SK-N-SH (cell line): ENCODE results near the gene SCN2A. TPM values are rescaled to one million over a fixed set of nuclear protein-coding genes. Genes with fewer than 3 reads are reported as not detected.

Experiments used
- CTCF ChIA-PET: fragments of 300-600, 350-600 bp; formaldehyde crosslinking; extraction: SDS; loops from one replicate; lab custom pipeline; 2021; lab: Yijun Ruan, JAX
- POLR2A ChIA-PET: fragments of 350-600 bp; sonication (Branson Sonifier 250); formaldehyde crosslinking; extraction: SDS; loops from one replicate; lab custom pipeline; 2020; ENCODE audit warnings: antibody characterized with exemption, inconsistent platforms; lab: Yijun Ruan, JAX
- DNase-seq: peaks from one replicate; pipeline ENCODE4 v3.0.0; 2012
- H2AFZ ChIP-seq: fragments of 200-600 bp; sonication (generic); 2 replicates; pipeline ENCODE4 v1.8.1; 2016; ENCODE audit warnings: antibody characterized with exemption, mild to moderate bottlenecking, low read depth
- H3F3A ChIP-seq: fragments of 200-600 bp; sonication (generic); replicated peaks from 2 replicates; pipeline ENCODE3; 2016; ENCODE audit warnings: antibody characterized with exemption, mild to moderate bottlenecking; ENCODE audit not compliant: insufficient read depth
- H3K27ac ChIP-seq, 2 experiments: fragments of 200-500 bp in 1 of 2; fragments of 200-600 bp in 1 of 2; sonication (Bioruptor generic) in 1 of 2; sonication (generic), shearing (Covaris generic) in 1 of 2; 2 replicates each; pipeline versions ENCODE4 v1.5.1 to v1.6.1; 2014 to 2016; ENCODE audit warnings: low read depth in 2 of 2, inconsistent platforms in 1 of 2, low read length in 1 of 2, mild to moderate bottlenecking in 1 of 2, mixed read lengths in 1 of 2
- H3K27me3 ChIP-seq: fragments of 200-600 bp; sonication (generic), shearing (Covaris generic); 2 replicates; pipeline ENCODE4 v1.6.1; 2016; ENCODE audit warnings: mixed run types; ENCODE audit not compliant: insufficient read depth
- H3K36me3 ChIP-seq, 2 experiments: fragments of 200-500 bp in 1 of 2; fragments of 200-600 bp in 1 of 2; sonication (Bioruptor generic) in 1 of 2; sonication (generic) in 1 of 2; replicated peaks in 1 of 2; 2 replicates each; pipeline versions ENCODE3 to v1.5.1; 2014 to 2016; ENCODE audit warnings: low read length in 1 of 2, mild to moderate bottlenecking in 1 of 2; ENCODE audit not compliant: insufficient read depth in 2 of 2, control insufficient read depth in 1 of 2
- H3K4me1 ChIP-seq, 2 experiments: fragments of 200-500 bp in 1 of 2; fragments of 200-600 bp in 1 of 2; sonication (Bioruptor generic) in 1 of 2; sonication (generic), shearing (Covaris generic) in 1 of 2; 2 replicates each; pipeline versions ENCODE4 v1.5.1 to v1.6.1; 2014 to 2016; ENCODE audit warnings: low read depth in 1 of 2, low read length in 1 of 2, mixed run types in 1 of 2; ENCODE audit not compliant: insufficient read depth in 2 of 2, control insufficient read depth in 1 of 2
- H3K4me2 ChIP-seq: fragments of 200-600 bp; sonication (generic), shearing (Covaris generic); 2 replicates; pipeline ENCODE4 v1.6.1; 2017; ENCODE audit warnings: mixed run types
- H3K4me3 ChIP-seq, 2 experiments: fragments of 200-500 bp in 1 of 2; fragments of 200-600 bp in 1 of 2; sonication (Bioruptor generic) in 1 of 2; sonication (generic), shearing (Covaris generic) in 1 of 2; 2 replicates each; pipeline versions ENCODE4 v1.5.1 to v1.8.1; 2014 to 2016; ENCODE audit warnings: low read depth in 2 of 2, inconsistent platforms in 1 of 2, low read length in 1 of 2, mild to moderate bottlenecking in 1 of 2, mixed read lengths in 1 of 2, moderate library complexity in 1 of 2
- H3K79me2 ChIP-seq: fragments of 200-600 bp; sonication (generic); 2 replicates; pipeline ENCODE4 v1.8.1; 2017; ENCODE audit warnings: mild to moderate bottlenecking; ENCODE audit not compliant: insufficient read depth
- H3K9ac ChIP-seq: fragments of 200-600 bp; sonication (generic); 2 replicates; pipeline ENCODE4 v1.6.1; 2017; ENCODE audit warnings: mixed run types
- H3K9me2 ChIP-seq: fragments of 200-600 bp; sonication (generic); 2 replicates; pipeline ENCODE4 v1.6.1; 2017; ENCODE audit warnings: mixed run types
- H3K9me3 ChIP-seq: fragments of 200-600 bp; sonication (generic); 2 replicates; pipeline ENCODE4 v1.6.1; 2017; ENCODE audit warnings: mixed run types, mild to moderate bottlenecking, moderate library complexity
- H4K20me1 ChIP-seq: fragments of 200-600 bp; sonication (generic); 2 replicates; pipeline ENCODE4 v1.6.1; 2017; ENCODE audit warnings: mild to moderate bottlenecking, mixed run types; ENCODE audit not compliant: insufficient read depth
- CHD2 ChIP-seq: fragments of 150-350 bp; IDR thresholded peaks from 2 replicates; pipeline ENCODE4 v1.6.1; 2018; ENCODE audit warnings: low read length; ENCODE audit not compliant: partially characterized antibody
- ELF1 ChIP-seq: IDR thresholded peaks from 2 replicates; pipeline ENCODE4 v1.4.0; 2012
- EP300 ChIP-seq, 2 experiments: IDR thresholded peaks; 2 replicates each; pipeline versions ENCODE4 v1.4.0 to v1.6.1; 2012; ENCODE audit warnings: borderline replicate concordance in 1 of 2, low read depth in 1 of 2, low read length in 1 of 2
- FOSL2 ChIP-seq: IDR thresholded peaks from 2 replicates; pipeline ENCODE4 v1.4.0; 2012; ENCODE audit warnings: low read depth, mild to moderate bottlenecking, moderate library complexity, borderline replicate concordance
- FOXJ3 ChIP-seq: sonication (generic); formaldehyde crosslinking; IDR thresholded peaks from 2 replicates; pipeline ENCODE4 v1.5.1; 2020; ENCODE audit warnings: mild to moderate bottlenecking, missing genetic modification reagents
- FOXM1 ChIP-seq: IDR thresholded peaks from 2 replicates; pipeline ENCODE4 v1.4.0; 2012; ENCODE audit warnings: low read depth, mild to moderate bottlenecking
- MXI1 ChIP-seq: IDR thresholded peaks from 2 replicates; pipeline ENCODE4 v1.6.1; 2012; ENCODE audit warnings: mild to moderate bottlenecking, low read depth, low read length, improper control_type of control experiment
- POLR2AphosphoS5 ChIP-seq: IDR thresholded peaks from 2 replicates; pipeline ENCODE4 v1.6.1; 2012; ENCODE audit warnings: low read depth, low read length
- RAD21 ChIP-seq: IDR thresholded peaks from 2 replicates; pipeline ENCODE4 v1.6.1; 2012; ENCODE audit warnings: mild to moderate bottlenecking, low read length
- RCOR1 ChIP-seq: fragments of 150-350 bp; IDR thresholded peaks from 2 replicates; pipeline ENCODE4 v1.6.1; 2017; ENCODE audit warnings: antibody characterized with exemption, low read length
- RFX5 ChIP-seq: IDR thresholded peaks from 2 replicates; pipeline ENCODE4 v1.6.1; 2012; ENCODE audit warnings: mild to moderate bottlenecking, improper control_type of control experiment, low read length
- SMC3 ChIP-seq: IDR thresholded peaks from 2 replicates; pipeline ENCODE4 v1.6.1; 2012; ENCODE audit warnings: low read depth, low read length, improper control_type of control experiment
- TAF1 ChIP-seq: IDR thresholded peaks from 2 replicates; pipeline ENCODE4 v1.6.1; 2012; ENCODE audit warnings: low read depth, mild to moderate bottlenecking, low read length, moderate library complexity, borderline replicate concordance
- TCF12 ChIP-seq: IDR thresholded peaks from 2 replicates; pipeline ENCODE4 v1.4.0; 2012
- WGBS: methylation state at CpG from one replicate; pipeline ENCODE4 v1.1.6; 2017; ENCODE audit warnings: low lambda C conversion rate; 5-methylcytosine and 5-hydroxymethylcytosine counted together
- polyA plus RNA-seq, 3 experiments: library from polyadenylated mRNA; depleted of rRNA; stranded (reverse); fragments of >200 nt; gene quantifications; 2 replicates each; pipeline ENCODE4 v1.2.3, GENCODE V29; 2012
- TF ChIP-seq, protein P1 (sequence below): fragments of 200-600 bp; sonication (generic); IDR thresholded peaks from 2 replicates; pipeline ENCODE4 v1.6.1; 2017; ENCODE audit warnings: antibody characterized with exemption, mild to moderate bottlenecking, moderate library complexity
- TF ChIP-seq, protein P2 (sequence below): IDR thresholded peaks from 2 replicates; pipeline ENCODE4 v1.4.0; 2012; ENCODE audit warnings: low read depth, borderline replicate concordance
- TF ChIP-seq, protein P3 (sequence below): IDR thresholded peaks from 2 replicates; pipeline ENCODE4; 2012

Gene SCN2A
- polyA plus RNA-seq, 1 of the 3 experiments (the other 2 are of a cell fraction) = 5.1 TPM

DNA sequence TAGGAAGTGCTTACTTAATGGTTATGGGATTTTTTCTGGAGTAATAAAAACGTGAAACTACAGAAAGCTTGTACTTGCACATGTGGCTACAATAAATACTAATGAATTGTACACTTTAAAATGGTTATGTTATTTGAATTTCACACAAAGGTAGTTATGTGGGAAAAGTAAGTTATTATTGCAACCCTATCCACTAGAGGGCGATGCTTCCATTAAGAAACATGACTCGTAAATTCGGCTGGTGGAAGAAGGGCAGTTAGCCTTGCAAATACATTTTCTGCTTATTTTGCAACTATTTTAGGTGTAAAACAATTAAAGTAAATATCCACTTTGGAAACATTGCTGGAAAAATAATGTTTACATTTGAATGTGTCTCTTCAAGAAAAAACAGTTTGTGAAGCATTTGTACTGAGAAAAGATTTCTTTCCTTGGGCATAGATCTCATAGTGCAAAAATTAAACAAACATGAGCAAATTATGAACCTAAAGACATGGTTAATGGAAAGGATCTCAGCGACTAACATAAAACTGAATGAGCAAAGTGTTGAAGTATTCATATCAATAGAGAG is 162.2 kb downstream of the SCN2A start:
- no peaks in the 10 kb centered on the region for H4K20me1 ChIP-seq

DNA sequence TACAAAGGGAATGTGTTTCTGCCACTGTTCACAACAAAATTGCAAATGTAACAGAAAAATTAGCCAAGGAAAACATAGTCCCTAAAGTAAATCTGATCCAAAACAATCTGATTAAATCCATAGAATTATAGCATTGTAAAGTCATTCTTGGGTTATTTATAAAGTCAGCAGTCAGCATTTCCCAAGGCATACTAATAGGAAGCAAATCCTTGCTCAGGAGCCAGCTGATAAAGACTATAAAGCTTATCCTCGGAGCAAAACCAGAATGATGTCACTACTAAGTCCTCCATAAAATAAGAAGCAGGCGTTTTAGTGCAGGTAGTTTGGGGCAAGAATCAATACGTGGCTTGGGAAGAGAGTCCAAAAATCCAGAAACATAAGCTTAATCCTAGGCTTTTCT is 162.9 kb downstream of the SCN2A start:
- TF ChIP-seq ELF1 = no peak
- no peak for TF ChIP-seq RAD21
- no peak for DNase-seq
- H3K27ac ChIP-seq = no peak overlapping the region
- no peak overlapping the region for H3K9ac ChIP-seq
- no peaks in the 10 kb centered on the region for H3K9me3 ChIP-seq
- H3K79me2 ChIP-seq = no peaks in the 10 kb centered on the region
- no peaks in the 10 kb centered on the region for H4K20me1 ChIP-seq
- no peak overlapping the region for H3K4me3 ChIP-seq
- peaks cover 4% of the 10 kb centered on the region for H3F3A ChIP-seq
- no peaks in the 10 kb centered on the region for H3K27me3 ChIP-seq
- ChIA-PET POLR2A (no interaction called here), CTCF (interaction anchor here (0.7 to 4.3 kb wide), 21 partner anchors 19 to 472 kb away, joined by 3 to 53 read pairs (median 4); partner anchors contain the start of gene CSRNP3)
- H3K4me1 ChIP-seq = peaks cover 10 to 29% of the 10 kb centered on the region in 2 experiments; a peak in 3 of 4 replicates
- H3K36me3 ChIP-seq = no peaks in the 10 kb centered on the region
- 64% methylated on average over 3 of the region's 3 CpGs for WGBS
- no peak overlapping the region for H3K4me2 ChIP-seq
- no peaks in the 10 kb centered on the region for H3K9me2 ChIP-seq
- no peak overlapping the region for H2AFZ ChIP-seq

More for the DNA sequence above, 162.2 kb downstream of the SCN2A start:
- Histone ChIP-seq H3K4me2 (no peak overlapping the region), H3K9me3 (no peaks in the 10 kb centered on the region; the same call in 1 of the 2 replicates), H3K9ac (no peak overlapping the region), H3K27ac (no peak overlapping the region), H2AFZ (no peak overlapping the region), H3K4me1 (peaks cover 8 to 26% of the 10 kb centered on the region in 2 experiments; a peak in 3 of 4 replicates), H3K79me2 (no peaks in the 10 kb centered on the region), H3K9me2 (no peaks in the 10 kb centered on the region), H3K36me3 (no peaks in the 10 kb centered on the region), H3K27me3 (no peaks in the 10 kb centered on the region), H3K4me3 (no peak overlapping the region; a peak in 1 of 4 replicates), H3F3A (peaks cover 4% of the 10 kb centered on the region)
- POLR2A ChIA-PET = no interaction called here
- DNase-seq = peak; percentile 19
- WGBS = 1% methylated on average over 5 of the region's 5 CpGs
- CTCF ChIA-PET = interaction anchor here (0.6 to 4.3 kb wide), 34 partner anchors 15 to 472 kb away, joined by 3 to 53 read pairs (median 4); partner anchors contain the start of gene CSRNP3
- TF ChIP-seq, protein P1, sequence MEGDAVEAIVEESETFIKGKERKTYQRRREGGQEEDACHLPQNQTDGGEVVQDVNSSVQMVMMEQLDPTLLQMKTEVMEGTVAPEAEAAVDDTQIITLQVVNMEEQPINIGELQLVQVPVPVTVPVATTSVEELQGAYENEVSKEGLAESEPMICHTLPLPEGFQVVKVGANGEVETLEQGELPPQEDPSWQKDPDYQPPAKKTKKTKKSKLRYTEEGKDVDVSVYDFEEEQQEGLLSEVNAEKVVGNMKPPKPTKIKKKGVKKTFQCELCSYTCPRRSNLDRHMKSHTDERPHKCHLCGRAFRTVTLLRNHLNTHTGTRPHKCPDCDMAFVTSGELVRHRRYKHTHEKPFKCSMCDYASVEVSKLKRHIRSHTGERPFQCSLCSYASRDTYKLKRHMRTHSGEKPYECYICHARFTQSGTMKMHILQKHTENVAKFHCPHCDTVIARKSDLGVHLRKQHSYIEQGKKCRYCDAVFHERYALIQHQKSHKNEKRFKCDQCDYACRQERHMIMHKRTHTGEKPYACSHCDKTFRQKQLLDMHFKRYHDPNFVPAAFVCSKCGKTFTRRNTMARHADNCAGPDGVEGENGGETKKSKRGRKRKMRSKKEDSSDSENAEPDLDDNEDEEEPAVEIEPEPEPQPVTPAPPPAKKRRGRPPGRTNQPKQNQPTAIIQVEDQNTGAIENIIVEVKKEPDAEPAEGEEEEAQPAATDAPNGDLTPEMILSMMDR = peak; percentile 86
- no peak for TF ChIP-seq FOXJ3 (CRISPR knock-in tag)
- TF ChIP-seq SMC3 = peak; percentile 88
- TF ChIP-seq TCF12 = no peak
- TF ChIP-seq RAD21 = peak; percentile 95
- TF ChIP-seq RFX5 = 0 out of 2 replicates have a peak, but pooled peaks have one; percentile 19
- TF ChIP-seq POLR2AphosphoS5 = no peak

DNA sequence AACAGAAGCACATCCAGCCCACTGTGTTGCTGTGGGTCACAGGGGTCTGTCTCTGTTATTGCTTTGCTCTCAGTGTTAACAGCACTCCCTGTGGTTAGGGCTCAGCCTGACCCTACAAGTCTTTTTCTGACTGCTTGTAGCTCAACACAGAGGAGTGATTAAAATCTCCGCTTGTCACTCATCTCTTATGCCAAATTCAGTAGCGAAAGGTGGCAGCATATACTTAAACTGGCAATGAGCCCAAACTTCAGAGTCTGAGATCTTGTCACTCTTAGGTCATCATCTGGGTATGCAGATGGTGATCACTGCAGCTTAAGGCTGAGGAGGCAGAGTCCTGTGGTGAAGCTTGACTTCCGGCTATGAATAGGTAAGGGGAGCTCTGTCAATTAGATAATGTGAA is 167.0 kb downstream of the SCN2A start:
- peaks cover 10 to 35% of the 10 kb centered on the region in 2 experiments; a peak in 3 of 4 replicates for H3K4me1 ChIP-seq
- H3K27ac ChIP-seq = no peak overlapping the region
- H3K4me2 ChIP-seq = peak overlapping the region; percentile 14; the same call in 1 of the 2 replicates
- H3K9me2 ChIP-seq = no peaks in the 10 kb centered on the region
- peaks cover 4% of the 10 kb centered on the region for H3F3A ChIP-seq
- ChIA-PET POLR2A (interaction anchor here (0.9 kb wide), 1 partner anchor 166 kb away, joined by 3 read pairs; no protein-coding TSS in a partner anchor), CTCF (interaction anchor here (1.0 to 1.5 kb wide), 4 partner anchors 11 to 468 kb away, joined by 3 to 5 read pairs (median 4); partner anchors contain the start of gene CSRNP3)
- H3K4me3 ChIP-seq = no peak overlapping the region
- 54% methylated on average over 3 of the region's 3 CpGs for WGBS
- no peak overlapping the region for H3K9ac ChIP-seq
- no peaks in the 10 kb centered on the region for H3K36me3 ChIP-seq
- H3K27me3 ChIP-seq = no peaks in the 10 kb centered on the region
- H2AFZ ChIP-seq = no peak overlapping the region
- H3K9me3 ChIP-seq = no peaks in the 10 kb centered on the region
- no peaks in the 10 kb centered on the region for H4K20me1 ChIP-seq
- DNase-seq = no peak
- no peaks in the 10 kb centered on the region for H3K79me2 ChIP-seq
- TF ChIP-seq RCOR1 (no peak), TAF1 (no peak), EP300 (IDR thresholded peaks at IDR 0.05; ENCODE audit: borderline replicate concordance in 1 of 2, low read depth in 1 of 2, low read length in 1 of 2) (no peak; a peak in 1 of 4 replicates), FOSL2 (no peak), FOXM1 (no peak), CHD2 (no peak), MXI1 (no peak)
- TF ChIP-seq, protein P2, sequence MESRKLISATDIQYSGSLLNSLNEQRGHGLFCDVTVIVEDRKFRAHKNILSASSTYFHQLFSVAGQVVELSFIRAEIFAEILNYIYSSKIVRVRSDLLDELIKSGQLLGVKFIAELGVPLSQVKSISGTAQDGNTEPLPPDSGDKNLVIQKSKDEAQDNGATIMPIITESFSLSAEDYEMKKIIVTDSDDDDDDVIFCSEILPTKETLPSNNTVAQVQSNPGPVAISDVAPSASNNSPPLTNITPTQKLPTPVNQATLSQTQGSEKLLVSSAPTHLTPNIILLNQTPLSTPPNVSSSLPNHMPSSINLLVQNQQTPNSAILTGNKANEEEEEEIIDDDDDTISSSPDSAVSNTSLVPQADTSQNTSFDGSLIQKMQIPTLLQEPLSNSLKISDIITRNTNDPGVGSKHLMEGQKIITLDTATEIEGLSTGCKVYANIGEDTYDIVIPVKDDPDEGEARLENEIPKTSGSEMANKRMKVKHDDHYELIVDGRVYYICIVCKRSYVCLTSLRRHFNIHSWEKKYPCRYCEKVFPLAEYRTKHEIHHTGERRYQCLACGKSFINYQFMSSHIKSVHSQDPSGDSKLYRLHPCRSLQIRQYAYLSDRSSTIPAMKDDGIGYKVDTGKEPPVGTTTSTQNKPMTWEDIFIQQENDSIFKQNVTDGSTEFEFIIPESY = no peak
- TF ChIP-seq, protein P3, sequence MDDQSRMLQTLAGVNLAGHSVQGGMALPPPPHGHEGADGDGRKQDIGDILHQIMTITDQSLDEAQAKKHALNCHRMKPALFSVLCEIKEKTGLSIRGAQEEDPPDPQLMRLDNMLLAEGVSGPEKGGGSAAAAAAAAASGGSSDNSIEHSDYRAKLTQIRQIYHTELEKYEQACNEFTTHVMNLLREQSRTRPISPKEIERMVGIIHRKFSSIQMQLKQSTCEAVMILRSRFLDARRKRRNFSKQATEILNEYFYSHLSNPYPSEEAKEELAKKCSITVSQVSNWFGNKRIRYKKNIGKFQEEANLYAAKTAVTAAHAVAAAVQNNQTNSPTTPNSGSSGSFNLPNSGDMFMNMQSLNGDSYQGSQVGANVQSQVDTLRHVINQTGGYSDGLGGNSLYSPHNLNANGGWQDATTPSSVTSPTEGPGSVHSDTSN = peak; percentile 65; the same call in 1 of the 2 replicates
